H1 (cell line): ENCODE data around the gene SLC25A42. TPM values are rescaled to one million over a fixed set of nuclear protein-coding genes. Genes with fewer than 3 reads are reported as not detected.

ENCODE experiments used
- ASH2L ChIP-seq: fragments of 200-600, 300-600 bp; sonication (generic); IDR thresholded peaks from one replicate; pipeline ENCODE4 v1.7.1; 2017; ENCODE audit warnings: low read length
- CHD7 ChIP-seq: fragments of 300-600 bp; sonication (generic); IDR thresholded peaks from 2 replicates; pipeline ENCODE4 v1.7.1; 2012; ENCODE audit warnings: low read length, moderate library complexity, mild to moderate bottlenecking, inconsistent platforms; ENCODE audit not compliant: insufficient replicate concordance
- JUN ChIP-seq: IDR thresholded peaks from 2 replicates; pipeline ENCODE4 v1.6.1; 2011; ENCODE audit warnings: low read depth, mild to moderate bottlenecking, improper control_type of control experiment, low read length
- NRF1 ChIP-seq: IDR thresholded peaks from 2 replicates; pipeline ENCODE4 v1.6.1; 2011; ENCODE audit warnings: mild to moderate bottlenecking, low read depth, low read length, improper control_type of control experiment
- PHF8 ChIP-seq: fragments of 200-600 bp; sonication (generic); conservative IDR thresholded peaks from 2 replicates; pipeline ENCODE4 v1.7.1; 2012; ENCODE audit warnings: low read depth, mild to moderate bottlenecking, inconsistent platforms, low read length, moderate library complexity
- SP1 ChIP-seq: IDR thresholded peaks from 2 replicates; pipeline ENCODE4 v1.6.1; 2011; ENCODE audit warnings: low read depth, low read length
- polyA plus RNA-seq, 7 experiments: library from polyadenylated mRNA; depleted of rRNA in 3 of 7; stranded (reverse) in 5 of 7; unstranded in 2 of 7; fragments of >200 nt in 5 of 7; fragments of 200-250 nt in 2 of 7; gene quantifications; 1 replicate in 5 of 7; 2 replicates in 1 of 7; 4 replicates in 1 of 7; pipeline versions ENCODE4 v1.2.1 to v1.2.3, GENCODE V29; 2011 to 2013; ENCODE audit warnings: missing spikeins in 2 of 7, mixed read lengths in 2 of 7
- total RNA-seq: library from RNA; stranded (reverse); fragmentation: NEBNext Ultra II Directional; extraction: Animal tissue kit (Norgen Biotek cat#: 25700); gene quantifications from 2 replicates; pipeline ENCODE4 v1.2.1, GENCODE V29; 2021

The SLC25A42 gene
- total and polyA plus RNA-seq, 2 of the 8 experiments (the other 6 are each of a cell fraction or from before 2014, with no cell fraction given), result 5.9 to 6.2 TPM

GRCh38 chr19:19067276-19068072 lies 3.7 kb downstream of the SLC25A42 start (continued):
- no peak for TF ChIP-seq CHD7
- TF ChIP-seq JUN, result no peak
- no peak for TF ChIP-seq PHF8
- TF ChIP-seq NRF1, result no peak
- TF ChIP-seq SP1, result no peak
- no peak for TF ChIP-seq ASH2L
